HG03039 (cell line): Measurements from ENCODE around the gene SRI.
A peak's percentile ranks its signal among the peaks of the same experiment; 100 is the strongest.
"Not testable (repeated sequence)": the region's sequence is repeated elsewhere in the genome, so short reads cannot be mapped to it uniquely, and the experiment has no call there.

Experiments
- ATAC-seq: cut with Tn5 transposase; IDR thresholded peaks from one replicate; pipeline ENCODE4 v1.9.1; 2021; ENCODE audit warnings: mild to moderate bottlenecking, moderate library complexity; ENCODE audit not compliant: unreplicated experiment

The SRI gene

GRCh38 chr7:88184848-88185304, 35.0 kb downstream of the SRI start:
- ATAC-seq: peak; percentile 68

- ATAC-seq: no peak
Measured at GRCh38 chr7:88183051-88183450, 36.8 kb downstream of the SRI start.

GRCh38 chr7:88176190-88176589, 43.6 kb downstream of the SRI start:
- no peak for ATAC-seq

- no peak for ATAC-seq
Measured at GRCh38 chr7:88172842-88173241, 47.0 kb downstream of the SRI start.

GRCh38 chr7:88169717-88170320, 50.0 kb downstream of the SRI start:
- no peak for ATAC-seq

GRCh38 chr7:88167721-88168120, 52.1 kb downstream of the SRI start:
- ATAC-seq: no peak

- no peak for ATAC-seq
Measured at GRCh38 chr7:88167223-88167622, 52.6 kb downstream of the SRI start.

- ATAC-seq: no peak
Measured at GRCh38 chr7:88165697-88166096, 54.1 kb downstream of the SRI start.

- ATAC-seq: not testable (repeated sequence)
Measured at GRCh38 chr7:88159741-88160140, 60.1 kb downstream of the SRI start.

- no peak for ATAC-seq
Measured at GRCh38 chr7:88156356-88156755, 63.5 kb downstream of the SRI start.

GRCh38 chr7:88155756-88156155, 64.1 kb downstream of the SRI start:
- ATAC-seq: no peak
